Smooth muscle cell (in vitro differentiated cells): Measurements from ENCODE around the gene SLC16A2. TPM values are rescaled to one million over a fixed set of nuclear protein-coding genes. Genes with fewer than 3 reads are reported as not detected.

Experiments used
- DNase-seq: peaks from one replicate; lab custom pipeline; 2025; ENCODE audit not compliant: unreplicated experiment; lab: John Stamatoyannopoulos, UW
- H2AFZ ChIP-seq: fragments of 200-600 bp; sonication (generic); 2 replicates; pipeline ENCODE4 v1.6.0; 2016; ENCODE audit warnings: antibody characterized with exemption, low read depth, mild to moderate bottlenecking
- H3F3A ChIP-seq: fragments of 200-600 bp; sonication (generic); 2 replicates; pipeline ENCODE4 v1.6.0; 2017; ENCODE audit warnings: antibody characterized with exemption, low read depth
- H3K27ac ChIP-seq: fragments of 200-600 bp; sonication (generic); 2 replicates; pipeline ENCODE4 v1.5.1; 2016; ENCODE audit warnings: low read depth, mild to moderate bottlenecking
- H3K27me3 ChIP-seq: fragments of 200-600 bp; sonication (generic); 2 replicates; pipeline ENCODE4 v1.6.1; 2016; ENCODE audit warnings: low read depth, mild to moderate bottlenecking
- H3K36me3 ChIP-seq: fragments of 200-600 bp; sonication (generic); 2 replicates; pipeline ENCODE4 v1.5.1; 2016; ENCODE audit warnings: low read depth
- H3K4me1 ChIP-seq: fragments of 200-600 bp; sonication (generic); 2 replicates; pipeline ENCODE4 v1.5.1; 2016; ENCODE audit warnings: low read depth
- H3K4me2 ChIP-seq: fragments of 200-600 bp; sonication (generic); 2 replicates; pipeline ENCODE4 v1.6.0; 2016; ENCODE audit warnings: mild to moderate bottlenecking
- H3K4me3 ChIP-seq: fragments of 200-600 bp; sonication (generic); 2 replicates; pipeline ENCODE4 v1.5.1; 2016; ENCODE audit warnings: mild to moderate bottlenecking
- H3K79me2 ChIP-seq: fragments of 200-600 bp; sonication (generic); 2 replicates; pipeline ENCODE4 v1.6.0; 2016; ENCODE audit warnings: low read depth, mild to moderate bottlenecking
- H3K9ac ChIP-seq: fragments of 200-600 bp; sonication (generic); 2 replicates; pipeline ENCODE4 v1.6.0; 2016; ENCODE audit warnings: low read depth
- H3K9me3 ChIP-seq: fragments of 200-600 bp; sonication (generic); replicated peaks from 2 replicates; pipeline ENCODE4 v1.5.1; 2016; ENCODE audit warnings: low read depth
- H4K20me1 ChIP-seq: fragments of 200-600 bp; sonication (generic); 2 replicates; pipeline ENCODE4 v1.6.0; 2016; ENCODE audit warnings: low read depth
- CTCF ChIP-seq: fragments of 200-600 bp; sonication (generic); IDR thresholded peaks from 2 replicates; pipeline ENCODE4 v1.5.1; 2017; ENCODE audit warnings: borderline replicate concordance, mild to moderate bottlenecking, antibody characterized with exemption; ENCODE audit not compliant: insufficient read depth, poor library complexity, severe bottlenecking
- WGBS: methylation state at CpG from one replicate; pipeline ENCODE4 v1.1.7; 2016; ENCODE audit warnings: low lambda C conversion rate; 5-methylcytosine and 5-hydroxymethylcytosine counted together
- polyA plus RNA-seq: library from polyadenylated mRNA; unstranded; fragments of >200 nt; fragmentation: Nextera tagmentation; extraction: Ambion mirVana; gene quantifications from 2 replicates; pipeline ENCODE4 v1.2.1, GENCODE V29; 2016
- total RNA-seq: library from RNA; depleted of rRNA; stranded (reverse); fragments of >200 nt; gene quantifications from 2 replicates; pipeline ENCODE4 v1.2.3, GENCODE V29; 2014

The SLC16A2 gene
- total and polyA plus RNA-seq, 2 experiments from 2014 or later = 13.4 to 17.8 TPM

GRCh38 chrX:74546984-74547383 is 125.7 kb downstream of the SLC16A2 start:
- no peak overlapping the region for H3K4me3 ChIP-seq
- H3K27ac ChIP-seq = no peak overlapping the region
- no peak overlapping the region for H2AFZ ChIP-seq
- no peak overlapping the region for H3K4me2 ChIP-seq
- no peaks in the 10 kb centered on the region for H4K20me1 ChIP-seq
- H3F3A ChIP-seq = no peaks in the 10 kb centered on the region
- no peak for TF ChIP-seq CTCF
- no peaks in the 10 kb centered on the region for H3K9me3 ChIP-seq
- 62% methylated on average over 1 of the region's 1 CpG for WGBS
- H3K9ac ChIP-seq = no peak overlapping the region
- H3K27me3 ChIP-seq = no peaks in the 10 kb centered on the region
- DNase-seq = no peak
- H3K36me3 ChIP-seq = no peaks in the 10 kb centered on the region
- no peaks in the 10 kb centered on the region for H3K4me1 ChIP-seq
- no peaks in the 10 kb centered on the region for H3K79me2 ChIP-seq

- H3K27me3 ChIP-seq = no peaks in the 10 kb centered on the region
- peak; percentile 27 for DNase-seq
- H3K9me3 ChIP-seq = no peaks in the 10 kb centered on the region
- peak overlapping the region; percentile 64 for H3K4me2 ChIP-seq
- H3K27ac ChIP-seq = no peak overlapping the region
- no peaks in the 10 kb centered on the region for H3K4me1 ChIP-seq
- 32% methylated on average over 24 of the region's 24 CpGs for WGBS
- no peaks in the 10 kb centered on the region for H4K20me1 ChIP-seq
- no peaks in the 10 kb centered on the region for H3F3A ChIP-seq
- no peaks in the 10 kb centered on the region for H3K36me3 ChIP-seq
- TF ChIP-seq CTCF = peak; percentile 94
- no peak overlapping the region for H2AFZ ChIP-seq
- H3K9ac ChIP-seq = no peak overlapping the region
- H3K4me3 ChIP-seq = peak overlapping the region; percentile 14
- H3K79me2 ChIP-seq = no peaks in the 10 kb centered on the region
These were observed 129.1 kb downstream of the SLC16A2 start for GRCh38 chrX:74550295-74550802.

GRCh38 chrX:74551934-74552333 is 130.6 kb downstream of the SLC16A2 start:
- Histone ChIP-seq H3K27me3 (no peaks in the 10 kb centered on the region), H3K4me1 (no peaks in the 10 kb centered on the region), H3K4me2 (no peak overlapping the region), H4K20me1 (no peaks in the 10 kb centered on the region), H2AFZ (no peak overlapping the region), H3K79me2 (no peaks in the 10 kb centered on the region), H3K9me3 (no peaks in the 10 kb centered on the region), H3K36me3 (no peaks in the 10 kb centered on the region), H3K4me3 (no peak overlapping the region), H3F3A (no peaks in the 10 kb centered on the region), H3K27ac (no peak overlapping the region), H3K9ac (no peak overlapping the region)
- WGBS = 53% methylated on average over 2 of the region's 2 CpGs
- TF ChIP-seq CTCF = no peak
- no peak for DNase-seq

GRCh38 chrX:74557378-74557777 is 136.1 kb downstream of the SLC16A2 start:
- H3K27me3 ChIP-seq = no peaks in the 10 kb centered on the region
- no peak overlapping the region for H3K9ac ChIP-seq
- no peaks in the 10 kb centered on the region for H3K9me3 ChIP-seq
- no peak for DNase-seq
- no peaks in the 10 kb centered on the region for H3K36me3 ChIP-seq
- no peak overlapping the region for H3K4me2 ChIP-seq
- H3K79me2 ChIP-seq = no peaks in the 10 kb centered on the region
- no peak overlapping the region for H2AFZ ChIP-seq
- H4K20me1 ChIP-seq = no peaks in the 10 kb centered on the region
- WGBS = 58% methylated on average over 2 of the region's 2 CpGs
- no peak overlapping the region for H3K4me3 ChIP-seq
- no peaks in the 10 kb centered on the region for H3F3A ChIP-seq
- no peaks in the 10 kb centered on the region for H3K4me1 ChIP-seq
- TF ChIP-seq CTCF = no peak
- no peak overlapping the region for H3K27ac ChIP-seq
